GM19099 (cell line): ENCODE data around the gene NEDD4.

Source experiments
- POLR2A ChIP-seq: IDR thresholded peaks from 3 replicates; pipeline ENCODE4 v1.6.1; 2011; ENCODE audit warnings: low read depth; ENCODE audit not compliant: insufficient read length; ENCODE audit errors: extremely low read depth

The NEDD4 gene

DNA sequence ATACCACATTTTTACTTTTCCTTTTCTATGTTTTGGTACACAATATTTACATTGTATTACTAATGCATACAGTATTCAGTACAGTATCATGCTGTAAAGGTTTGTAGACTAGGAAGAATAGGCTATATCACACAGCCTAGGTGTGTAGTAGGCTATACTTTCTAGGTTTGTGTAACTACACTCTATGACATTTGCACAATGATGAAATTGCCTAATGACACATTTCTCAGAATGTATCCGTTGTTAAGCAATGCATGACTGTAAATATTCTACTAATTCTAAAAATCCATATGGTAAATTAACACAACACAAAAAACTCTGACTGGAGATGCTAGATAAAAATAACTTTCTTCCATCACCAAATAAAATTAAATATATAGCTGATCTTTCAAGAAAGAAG, 16.2 kb downstream of the NEDD4 start:
- TF ChIP-seq POLR2A, result no peak

- no peak for TF ChIP-seq POLR2A
Observed at GRCh38 chr15:55970286-55970685, 23.1 kb downstream of the NEDD4 start.

DNA sequence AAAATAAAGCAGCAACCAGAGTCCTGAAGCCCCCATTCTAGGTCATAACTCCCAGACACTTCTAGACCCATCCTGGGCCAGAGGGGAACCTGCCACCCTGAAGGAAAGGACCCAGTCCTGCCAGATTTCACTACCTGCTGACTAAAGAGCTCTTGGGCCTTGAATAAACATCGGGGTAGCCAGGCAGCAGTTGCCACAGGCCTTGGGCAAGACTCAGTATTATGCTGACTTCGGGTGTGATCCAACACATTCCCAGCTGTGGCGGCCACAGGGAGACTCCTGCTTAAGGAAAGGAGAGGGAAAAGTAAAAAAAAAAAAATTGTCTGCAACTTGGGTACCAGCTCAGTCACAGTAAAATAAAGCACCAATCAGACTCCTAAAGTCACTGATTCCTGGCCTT, 23.8 kb downstream of the NEDD4 start:
- no peak for TF ChIP-seq POLR2A

DNA sequence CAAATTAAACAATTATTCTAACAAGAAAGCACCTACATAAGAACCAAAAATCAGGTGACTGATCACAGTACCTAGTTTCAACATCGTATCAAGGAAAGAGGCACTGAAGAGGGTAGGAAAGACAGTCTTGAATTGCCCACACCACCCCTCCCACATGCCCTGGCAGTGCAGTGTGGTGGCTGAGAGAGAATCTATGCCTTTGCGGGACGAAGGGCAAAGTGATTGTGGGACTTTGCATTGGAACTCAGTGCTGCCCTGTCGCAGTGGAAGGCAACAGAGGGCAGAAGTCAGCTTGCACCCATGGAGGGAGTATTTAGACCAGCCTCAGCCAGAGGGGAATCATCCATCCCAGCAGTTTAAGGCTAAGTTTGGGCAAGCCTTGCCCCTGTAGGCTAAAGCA, 24.5 kb downstream of the NEDD4 start:
- TF ChIP-seq POLR2A, result no peak

DNA sequence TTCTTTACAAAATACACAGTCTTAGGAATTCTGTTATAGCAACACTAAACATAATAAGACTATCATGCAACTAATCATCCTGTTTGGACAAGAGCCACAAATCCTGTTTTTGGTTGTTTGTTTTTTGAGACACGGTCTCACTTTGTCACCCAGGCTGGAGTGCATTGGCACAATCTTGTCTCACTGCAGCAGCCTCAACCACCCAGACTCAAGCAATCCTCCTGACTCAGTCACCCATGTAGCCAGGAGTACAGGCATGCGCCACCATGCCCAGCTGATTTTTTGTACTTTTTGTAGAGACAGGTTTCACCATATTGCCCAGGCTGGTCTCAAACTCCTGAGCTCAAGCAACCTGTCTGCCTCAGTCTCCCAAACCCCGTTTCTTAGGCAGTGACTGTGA, 28.3 kb downstream of the NEDD4 start:
- TF ChIP-seq POLR2A, result no peak

- no peak for TF ChIP-seq POLR2A
Observed at GRCh38 chr15:55960946-55961345, 32.5 kb downstream of the NEDD4 start.

- TF ChIP-seq POLR2A, result no peak
Observed at GRCh38 chr15:55959744-55960447, 33.5 kb downstream of the NEDD4 start.

DNA sequence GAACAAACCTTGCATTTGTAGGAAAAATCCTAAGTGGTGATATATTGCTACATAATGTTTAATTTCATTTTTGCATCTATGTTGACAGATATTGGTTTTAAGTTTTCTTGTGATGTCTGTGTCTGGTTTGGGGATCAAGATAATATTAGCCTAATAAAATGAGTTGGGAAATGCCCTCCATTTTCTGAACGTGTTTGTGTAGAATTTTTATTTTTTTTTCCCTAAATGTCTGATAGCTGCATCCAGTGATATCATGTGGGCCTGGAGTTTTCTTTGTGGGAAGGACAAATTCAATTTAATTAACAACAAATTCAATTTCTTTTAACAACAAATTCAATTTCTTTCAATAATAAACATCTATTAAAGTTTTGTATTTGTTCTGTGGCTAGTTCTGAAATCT, 35.1 kb downstream of the NEDD4 start:
- no peak for TF ChIP-seq POLR2A

DNA sequence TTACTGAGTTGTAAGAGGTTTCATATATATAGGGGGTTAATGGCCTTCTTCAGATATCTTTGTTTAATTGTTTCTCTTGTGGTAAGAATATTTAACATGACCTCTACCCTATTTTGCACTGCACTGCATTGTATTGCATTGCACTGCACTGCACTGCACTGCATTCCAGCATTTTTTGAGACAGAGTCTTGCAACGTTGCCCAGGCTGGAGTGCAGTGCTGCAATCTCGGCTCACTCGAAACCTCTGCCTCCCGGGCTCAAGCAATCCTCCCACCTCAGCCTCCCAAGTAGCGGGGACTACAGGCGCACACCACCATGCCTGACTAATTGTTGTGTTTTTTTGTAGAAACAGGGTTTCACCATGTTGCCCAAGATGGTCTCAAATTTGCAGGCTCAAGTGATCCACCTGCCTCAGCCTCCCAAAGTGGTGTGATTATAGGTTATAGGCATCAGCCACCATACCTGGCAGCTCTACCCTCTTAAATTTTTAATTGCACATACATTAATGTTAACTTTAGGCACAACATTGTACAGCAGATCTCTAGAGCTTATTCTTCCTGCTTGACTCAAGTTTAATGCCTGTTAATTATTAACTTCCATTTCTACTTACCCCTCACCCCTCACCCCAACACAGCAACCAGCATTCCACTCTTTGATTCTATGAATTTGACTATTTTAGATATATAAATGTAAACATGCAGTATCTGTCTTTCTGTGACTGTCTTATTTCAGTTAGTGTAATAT, 38.4 kb downstream of the NEDD4 start:
- no peak for TF ChIP-seq POLR2A

- no peak for TF ChIP-seq POLR2A
Observed at GRCh38 chr15:55942332-55942731, 51.1 kb downstream of the NEDD4 start.

- TF ChIP-seq POLR2A, result no peak
Observed at GRCh38 chr15:55937040-55937439, 56.4 kb downstream of the NEDD4 start.

DNA sequence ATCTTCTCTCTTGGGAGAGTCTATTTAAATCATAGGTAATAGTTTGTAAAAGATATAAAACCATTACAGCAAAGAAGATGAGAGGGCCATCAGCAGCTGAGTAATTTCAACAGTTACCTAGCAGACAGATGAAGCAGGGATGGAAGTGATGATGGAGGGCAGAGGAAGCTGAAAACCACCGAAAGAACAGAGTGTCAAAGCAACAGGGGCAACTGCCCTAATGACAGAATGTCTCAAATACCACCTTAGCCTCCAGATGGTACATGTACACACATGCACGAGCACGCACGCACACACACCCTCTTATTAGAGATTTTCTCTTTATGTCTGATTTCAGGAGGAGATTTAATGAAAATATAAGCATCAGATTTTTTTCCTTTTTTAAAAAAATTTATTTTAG, 64.5 kb downstream of the NEDD4 start:
- TF ChIP-seq POLR2A, result no peak

- TF ChIP-seq POLR2A, result no peak
Observed at GRCh38 chr15:55921744-55922143, 71.7 kb downstream of the NEDD4 start.

- no peak for TF ChIP-seq POLR2A
Observed at GRCh38 chr15:55917881-55918296, 75.5 kb downstream of the NEDD4 start.

GRCh38 chr15:55916666-55917409, 76.6 kb downstream of the NEDD4 start:
- TF ChIP-seq POLR2A, result no peak
